Transverse colon (tissue), 4 donors: ENCODE measurements around the gene C10orf95.

Experiments used
- POLR2A ChIP-seq: fragments of 450-650 bp; IDR thresholded peaks from one replicate; pipeline ENCODE4 v1.6.1; 2016; ENCODE audit warnings: antibody characterized with exemption, mild to moderate bottlenecking, moderate library complexity
- POLR2AphosphoS5 ChIP-seq, 3 donors: sonication (generic); formaldehyde crosslinking; IDR thresholded peaks; one replicate each; pipeline ENCODE4 v1.6.1; 2016; ENCODE audit warnings: antibody characterized with exemption in 3 of 3
- TF ChIP-seq, protein P1 (sequence below), 5 experiments: fragments of 200-600 bp in 3 of 5; fragments of 450-650 bp in 2 of 5; sonication (generic) in 3 of 5; IDR thresholded peaks; 1 replicate in 2 of 5; 2 replicates in 3 of 5; pipeline ENCODE4 v1.5.1; 2016 to 2017; ENCODE audit warnings: antibody characterized with exemption in 5 of 5, inconsistent platforms in 3 of 5, mild to moderate bottlenecking in 2 of 5, moderate library complexity in 1 of 5

DNA sequence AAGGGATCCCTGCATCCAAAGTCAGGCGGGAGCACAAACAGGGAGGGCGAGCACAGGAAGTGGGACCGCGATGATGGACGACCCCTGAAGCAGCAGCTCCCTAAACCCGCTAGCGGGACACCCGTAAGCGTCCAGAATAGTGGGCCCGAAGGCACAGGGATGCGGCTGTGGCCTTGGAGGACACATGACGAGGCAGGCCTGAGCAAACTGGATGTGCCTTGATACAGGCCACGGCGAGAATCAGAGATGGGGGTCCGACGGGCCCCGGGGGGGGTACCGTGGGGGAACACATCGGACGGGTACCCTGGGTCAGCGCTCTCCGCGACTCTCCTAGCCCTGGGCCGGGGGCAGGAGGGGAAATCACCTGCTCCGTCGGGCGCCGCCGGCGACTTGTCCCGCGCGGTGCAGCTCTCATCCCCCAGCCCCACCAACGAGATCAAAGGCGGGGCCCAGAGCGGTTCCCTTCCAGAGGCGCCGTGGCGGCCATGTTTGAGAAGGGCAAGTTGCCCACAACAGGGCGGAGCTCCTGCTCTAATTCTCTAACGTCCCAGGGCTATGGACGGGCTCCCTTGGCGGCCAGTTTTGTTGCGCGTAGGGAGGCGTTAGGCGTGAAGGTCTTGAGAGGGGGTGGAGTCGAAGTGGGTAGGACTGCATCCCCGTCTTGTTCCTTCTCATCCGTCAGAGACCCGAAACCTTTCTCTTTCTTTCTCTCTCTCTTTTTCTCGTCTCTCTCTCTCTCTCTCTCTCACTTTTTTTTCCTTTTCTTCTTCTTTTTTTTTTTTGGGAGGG lies 19.0 kb downstream of the C10orf95 start, which contains the start of gene CUEDC2:
- TF ChIP-seq POLR2AphosphoS5 (IDR thresholded peaks at IDR 0.05) (peak; percentile 29 to 56 (median 55)), POLR2A (peak; percentile 6)
- TF ChIP-seq, protein P1, sequence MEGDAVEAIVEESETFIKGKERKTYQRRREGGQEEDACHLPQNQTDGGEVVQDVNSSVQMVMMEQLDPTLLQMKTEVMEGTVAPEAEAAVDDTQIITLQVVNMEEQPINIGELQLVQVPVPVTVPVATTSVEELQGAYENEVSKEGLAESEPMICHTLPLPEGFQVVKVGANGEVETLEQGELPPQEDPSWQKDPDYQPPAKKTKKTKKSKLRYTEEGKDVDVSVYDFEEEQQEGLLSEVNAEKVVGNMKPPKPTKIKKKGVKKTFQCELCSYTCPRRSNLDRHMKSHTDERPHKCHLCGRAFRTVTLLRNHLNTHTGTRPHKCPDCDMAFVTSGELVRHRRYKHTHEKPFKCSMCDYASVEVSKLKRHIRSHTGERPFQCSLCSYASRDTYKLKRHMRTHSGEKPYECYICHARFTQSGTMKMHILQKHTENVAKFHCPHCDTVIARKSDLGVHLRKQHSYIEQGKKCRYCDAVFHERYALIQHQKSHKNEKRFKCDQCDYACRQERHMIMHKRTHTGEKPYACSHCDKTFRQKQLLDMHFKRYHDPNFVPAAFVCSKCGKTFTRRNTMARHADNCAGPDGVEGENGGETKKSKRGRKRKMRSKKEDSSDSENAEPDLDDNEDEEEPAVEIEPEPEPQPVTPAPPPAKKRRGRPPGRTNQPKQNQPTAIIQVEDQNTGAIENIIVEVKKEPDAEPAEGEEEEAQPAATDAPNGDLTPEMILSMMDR (IDR thresholded peaks at IDR 0.05): no peak
